ENCODE data around the gene CRELD1. TPM values are rescaled to one million over a fixed set of nuclear protein-coding genes. Genes with fewer than 3 reads are reported as not detected.
A peak's percentile ranks its signal among the peaks of the same experiment; 100 is the strongest.

The CRELD1 gene
- total RNA-seq, 1 donor: 7.6 TPM

GRCh38 chr3:9932843-9933560, 632 bp upstream of the CRELD1 start:
- peaks cover 14% of the 10 kb centered on the region for H3K4me1 ChIP-seq (ENCODE audit: insufficient read depth, low read length)
- no peaks in the 10 kb centered on the region for H3K27me3 ChIP-seq (ENCODE audit: insufficient read depth, low read length)
- TF ChIP-seq, protein P1, sequence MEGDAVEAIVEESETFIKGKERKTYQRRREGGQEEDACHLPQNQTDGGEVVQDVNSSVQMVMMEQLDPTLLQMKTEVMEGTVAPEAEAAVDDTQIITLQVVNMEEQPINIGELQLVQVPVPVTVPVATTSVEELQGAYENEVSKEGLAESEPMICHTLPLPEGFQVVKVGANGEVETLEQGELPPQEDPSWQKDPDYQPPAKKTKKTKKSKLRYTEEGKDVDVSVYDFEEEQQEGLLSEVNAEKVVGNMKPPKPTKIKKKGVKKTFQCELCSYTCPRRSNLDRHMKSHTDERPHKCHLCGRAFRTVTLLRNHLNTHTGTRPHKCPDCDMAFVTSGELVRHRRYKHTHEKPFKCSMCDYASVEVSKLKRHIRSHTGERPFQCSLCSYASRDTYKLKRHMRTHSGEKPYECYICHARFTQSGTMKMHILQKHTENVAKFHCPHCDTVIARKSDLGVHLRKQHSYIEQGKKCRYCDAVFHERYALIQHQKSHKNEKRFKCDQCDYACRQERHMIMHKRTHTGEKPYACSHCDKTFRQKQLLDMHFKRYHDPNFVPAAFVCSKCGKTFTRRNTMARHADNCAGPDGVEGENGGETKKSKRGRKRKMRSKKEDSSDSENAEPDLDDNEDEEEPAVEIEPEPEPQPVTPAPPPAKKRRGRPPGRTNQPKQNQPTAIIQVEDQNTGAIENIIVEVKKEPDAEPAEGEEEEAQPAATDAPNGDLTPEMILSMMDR (IDR thresholded peaks at IDR 0.05; ENCODE audit: extremely low read depth, low read depth, low read length): peak; percentile 63
- peak overlapping the region; percentile 88 for H3K4me2 ChIP-seq (ENCODE audit: insufficient read depth, low read length)
- H3K4me3 ChIP-seq (ENCODE audit: insufficient read depth, low read length): peak overlapping the region; percentile 91
- H3K79me2 ChIP-seq (ENCODE audit: insufficient read depth, low read length): peaks cover 4% of the 10 kb centered on the region
- H3K27ac ChIP-seq (ENCODE audit: low read depth, low read length): peak overlapping the region; percentile 61
- H3K36me3 ChIP-seq (ENCODE audit: insufficient read depth, low read length): peaks cover 23% of the 10 kb centered on the region
- H4K20me1 ChIP-seq (ENCODE audit: insufficient read depth, low read length): no peaks in the 10 kb centered on the region
- no peaks in the 10 kb centered on the region for H3K9me3 ChIP-seq (ENCODE audit: low read depth, low read length)
- DNase-seq (ENCODE audit: insufficient read length, low spot score, missing footprints): peak; percentile 98
- peak overlapping the region; percentile 94 for H2AFZ ChIP-seq (ENCODE audit: low read length)

DNA sequence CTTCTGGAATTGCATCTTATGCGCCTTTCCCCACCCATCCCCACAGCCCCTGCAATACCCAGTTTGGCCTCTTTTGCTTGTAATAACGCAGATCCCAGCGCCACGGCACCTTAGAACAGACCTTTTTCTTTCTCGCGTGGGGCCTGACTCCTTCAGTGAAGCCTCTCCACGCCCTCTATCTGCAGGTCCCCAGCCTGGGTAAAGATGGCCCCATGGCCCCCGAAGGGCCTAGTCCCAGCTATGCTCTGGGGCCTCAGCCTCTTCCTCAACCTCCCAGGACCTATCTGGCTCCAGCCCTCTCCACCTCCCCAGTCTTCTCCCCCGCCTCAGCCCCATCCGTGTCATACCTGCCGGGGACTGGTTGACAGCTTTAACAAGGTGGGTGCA, 594 bp downstream of the CRELD1 start:
- H3K4me1 ChIP-seq (ENCODE audit: insufficient read depth, low read length): peaks cover 14% of the 10 kb centered on the region
- H3K79me2 ChIP-seq (ENCODE audit: insufficient read depth, low read length): peaks cover 4% of the 10 kb centered on the region
- no peaks in the 10 kb centered on the region for H4K20me1 ChIP-seq (ENCODE audit: insufficient read depth, low read length)
- TF ChIP-seq, protein P1 (IDR thresholded peaks at IDR 0.05; ENCODE audit: extremely low read depth, low read depth, low read length): peak; percentile 35
- peak overlapping the region; percentile 94 for H2AFZ ChIP-seq (ENCODE audit: low read length)
- peak overlapping the region; percentile 91 for H3K4me3 ChIP-seq (ENCODE audit: insufficient read depth, low read length)
- H3K9me3 ChIP-seq (ENCODE audit: low read depth, low read length): no peaks in the 10 kb centered on the region
- H3K4me2 ChIP-seq (ENCODE audit: insufficient read depth, low read length): peak overlapping the region; percentile 88
- H3K36me3 ChIP-seq (ENCODE audit: insufficient read depth, low read length): peaks cover 16% of the 10 kb centered on the region
- no peak for DNase-seq (ENCODE audit: insufficient read length, low spot score, missing footprints)
- no peaks in the 10 kb centered on the region for H3K27me3 ChIP-seq (ENCODE audit: insufficient read depth, low read length)
- H3K27ac ChIP-seq (ENCODE audit: low read depth, low read length): peak overlapping the region; percentile 87

DNA sequence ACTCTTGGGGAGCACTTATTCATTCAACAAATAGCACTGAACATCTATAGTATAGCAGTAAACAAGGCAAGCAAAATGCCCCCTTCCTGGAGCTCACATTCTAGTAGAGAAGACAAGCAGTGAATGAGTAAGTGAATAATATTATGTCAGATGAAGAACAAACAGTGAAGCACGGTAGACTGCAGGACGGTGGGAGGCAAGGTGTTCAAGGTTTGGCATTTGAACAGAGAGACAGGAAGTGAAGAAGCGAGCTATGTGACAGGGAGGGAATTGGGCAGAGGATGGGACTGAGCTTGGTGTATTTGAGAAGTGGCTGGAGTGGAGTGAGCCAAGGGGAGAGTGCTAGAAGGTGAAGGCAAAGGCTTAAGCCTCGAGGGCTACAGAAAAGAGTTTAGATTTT, 1.4 kb downstream of the CRELD1 start:
- Histone ChIP-seq H3K9me3 (ENCODE audit: low read depth, low read length) (no peaks in the 10 kb centered on the region), H2AFZ (ENCODE audit: low read length) (no peak overlapping the region), H3K79me2 (ENCODE audit: insufficient read depth, low read length) (peaks cover 4% of the 10 kb centered on the region), H3K27ac (ENCODE audit: low read depth, low read length) (no peak overlapping the region), H3K36me3 (ENCODE audit: insufficient read depth, low read length) (peaks cover 14% of the 10 kb centered on the region), H3K4me2 (ENCODE audit: insufficient read depth, low read length) (peak overlapping the region; percentile 88), H4K20me1 (ENCODE audit: insufficient read depth, low read length) (no peaks in the 10 kb centered on the region), H3K4me1 (ENCODE audit: insufficient read depth, low read length) (peaks cover 14% of the 10 kb centered on the region), H3K27me3 (ENCODE audit: insufficient read depth, low read length) (no peaks in the 10 kb centered on the region), H3K4me3 (ENCODE audit: insufficient read depth, low read length) (no peak overlapping the region)
- TF ChIP-seq, protein P1 (IDR thresholded peaks at IDR 0.05; ENCODE audit: extremely low read depth, low read depth, low read length): no peak
- DNase-seq (ENCODE audit: insufficient read length, low spot score, missing footprints): no peak

GRCh38 chr3:9935966-9936510, 2.4 kb downstream of the CRELD1 start:
- no peak overlapping the region for H2AFZ ChIP-seq (ENCODE audit: low read length)
- H3K79me2 ChIP-seq (ENCODE audit: insufficient read depth, low read length): peaks cover 4% of the 10 kb centered on the region
- no peak overlapping the region for H3K4me3 ChIP-seq (ENCODE audit: insufficient read depth, low read length)
- H3K27ac ChIP-seq (ENCODE audit: low read depth, low read length): no peak overlapping the region
- no peaks in the 10 kb centered on the region for H4K20me1 ChIP-seq (ENCODE audit: insufficient read depth, low read length)
- TF ChIP-seq, protein P1 (IDR thresholded peaks at IDR 0.05; ENCODE audit: extremely low read depth, low read depth, low read length): no peak
- H3K4me2 ChIP-seq (ENCODE audit: insufficient read depth, low read length): no peak overlapping the region
- no peak for DNase-seq (ENCODE audit: insufficient read length, low spot score, missing footprints)
- peaks cover 9% of the 10 kb centered on the region for H3K36me3 ChIP-seq (ENCODE audit: insufficient read depth, low read length)
- peaks cover 14% of the 10 kb centered on the region for H3K4me1 ChIP-seq (ENCODE audit: insufficient read depth, low read length)
- no peaks in the 10 kb centered on the region for H3K27me3 ChIP-seq (ENCODE audit: insufficient read depth, low read length)
- H3K9me3 ChIP-seq (ENCODE audit: low read depth, low read length): no peaks in the 10 kb centered on the region
